GM18909 (cell line): ENCODE measurements around the gene SELENOI.

Experiments
- ATAC-seq: cut with Tn5 transposase; IDR thresholded peaks from one replicate; pipeline ENCODE4 v1.9.1; 2021; ENCODE audit warnings: mild to moderate bottlenecking; ENCODE audit not compliant: unreplicated experiment, poor library complexity

The SELENOI gene

GRCh38 chr2:26401739-26402541 lies 56.0 kb downstream of the SELENOI start, which contains the start of gene DRC1:
TSS of gene DRC1 (plus strand) at chr2:26401920. CDS start at chr2:26401990, 70 bp downstream.
- ATAC-seq: no peak

- ATAC-seq: no peak
Observed at GRCh38 chr2:26407526-26407925, 61.6 kb downstream of the SELENOI start.

- no peak for ATAC-seq
Observed at GRCh38 chr2:26409785-26410184, 63.8 kb downstream of the SELENOI start.

GRCh38 chr2:26410764-26411243 lies 64.9 kb downstream of the SELENOI start:
- ATAC-seq: no peak

GRCh38 chr2:26411419-26411818 lies 65.5 kb downstream of the SELENOI start:
- ATAC-seq: no peak

GRCh38 chr2:26412091-26412673 lies 66.2 kb downstream of the SELENOI start:
- ATAC-seq: no peak

GRCh38 chr2:26414311-26414710 lies 68.4 kb downstream of the SELENOI start:
- no peak for ATAC-seq

GRCh38 chr2:26421961-26422360 lies 76.0 kb downstream of the SELENOI start:
- ATAC-seq: no peak

- ATAC-seq: no peak
Observed at GRCh38 chr2:26422947-26423629, 77.1 kb downstream of the SELENOI start.

GRCh38 chr2:26423750-26424149 lies 77.8 kb downstream of the SELENOI start:
- no peak for ATAC-seq

GRCh38 chr2:26424221-26424620 lies 78.3 kb downstream of the SELENOI start:
- ATAC-seq: no peak

GRCh38 chr2:26428846-26429245 lies 82.9 kb downstream of the SELENOI start:
- ATAC-seq: no peak

- ATAC-seq: no peak
Observed at GRCh38 chr2:26429779-26430578, 84.0 kb downstream of the SELENOI start.

GRCh38 chr2:26430826-26431225 lies 84.9 kb downstream of the SELENOI start:
- no peak for ATAC-seq

- no peak for ATAC-seq
Observed at GRCh38 chr2:26432363-26432762, 86.4 kb downstream of the SELENOI start.

- ATAC-seq: no peak
Observed at GRCh38 chr2:26432859-26433258, 86.9 kb downstream of the SELENOI start.

- ATAC-seq: no peak
Observed at GRCh38 chr2:26435106-26435505, 89.2 kb downstream of the SELENOI start.

- no peak for ATAC-seq
Observed at GRCh38 chr2:26438526-26438925, 92.6 kb downstream of the SELENOI start.

- ATAC-seq: no peak
Observed at GRCh38 chr2:26438926-26439325, 93.0 kb downstream of the SELENOI start.

- ATAC-seq: no peak
Observed at GRCh38 chr2:26442301-26442700, 96.4 kb downstream of the SELENOI start.
